A549 (cell line): ENCODE data around the gene GATA5. TPM values are rescaled to one million over a fixed set of nuclear protein-coding genes. Genes with fewer than 3 reads are reported as not detected.

ENCODE experiments used
- ATAC-seq, 2 experiments: fragments of 200-7000 bp in 1 of 2; fragments of >200 bp in 1 of 2; cut with Nextera tagmentation in 1 of 2; cut with Tn5 transposase in 1 of 2; 3 replicates each; pipeline versions ENCODE4 v1.8.0 to v1.9.1; 2018 to 2020; ENCODE audit warnings: mild to moderate bottlenecking in 1 of 2, moderate library complexity in 1 of 2
- CTCF ChIA-PET: fragments of 300-600 bp; sonication (Branson Sonifier 250); formaldehyde crosslinking; extraction: SDS; loops from one replicate; lab custom pipeline; 2021; ENCODE audit warnings: antibody characterized with exemption, inconsistent platforms; lab: Yijun Ruan, JAX
- POLR2A ChIA-PET: fragments of 350-600 bp; formaldehyde crosslinking; extraction: SDS; loops from one replicate; lab custom pipeline; 2021; ENCODE audit warnings: antibody characterized with exemption, inconsistent platforms; lab: Yijun Ruan, JAX
- DNase-seq, 2 experiments: peaks; one replicate each; pipeline versions ENCODE4 v3.0.0 to v3.0.0-alpha.2; 2011 to 2016; ENCODE audit warnings: low read depth in 1 of 2, low spot score in 1 of 2
- FAIRE-seq: peaks from 2 replicates; lab custom pipeline; 2011; peaks lifted over from hg19 to GRCh38; lab: Jason Lieb, UNC
- H3K27ac ChIP-seq, 2 experiments: fragments of >200 bp; sonication (Bioruptor Twin); formaldehyde crosslinking; 3 replicates each; pipeline ENCODE4 v1.5.1; 2016 to 2017
- H3K4me1 ChIP-seq: fragments of >200 bp; sonication (Bioruptor Twin); formaldehyde crosslinking; 3 replicates; pipeline ENCODE4 v1.6.1; 2016
- H3K4me2 ChIP-seq: fragments of >200 bp; sonication (Bioruptor Twin); formaldehyde crosslinking; 3 replicates; pipeline ENCODE4 v1.6.1; 2016
- H3K4me3 ChIP-seq: fragments of >200 bp; sonication (Bioruptor Twin); formaldehyde crosslinking; 3 replicates; pipeline ENCODE4 v1.5.1; 2016
- H3K9me3 ChIP-seq: fragments of >200 bp; sonication (Bioruptor Twin); formaldehyde crosslinking; 3 replicates; pipeline ENCODE4 v1.6.1; 2016
- FOSB ChIP-seq: fragments of 250-450 bp; sonication (Bioruptor Pico); IDR thresholded peaks from 2 replicates; pipeline ENCODE4 v1.5.0; 2020; ENCODE audit warnings: mild to moderate bottlenecking, moderate library complexity
- JUN ChIP-seq, 2 experiments: fragments of >200 bp; sonication (Bioruptor Twin); formaldehyde crosslinking; IDR thresholded peaks; 2 replicates in 1 of 2; 3 replicates in 1 of 2; pipeline ENCODE4 v1.6.1; 2016 to 2017
- MYC ChIP-seq: IDR thresholded peaks from 2 replicates; pipeline ENCODE4 v1.6.1; 2012; ENCODE audit warnings: mild to moderate bottlenecking, inconsistent platforms, low read length, improper control_type of control experiment, borderline replicate concordance
- NFE2L2 ChIP-seq: fragments of 150-350 bp; conservative IDR thresholded peaks from 2 replicates; pipeline ENCODE4 v1.6.1; 2014; ENCODE audit warnings: low read length
- PHF8 ChIP-seq: fragments of 200-600 bp; sonication (generic); IDR thresholded peaks from 2 replicates; pipeline ENCODE4 v1.6.1; 2016; ENCODE audit warnings: low read depth, mild to moderate bottlenecking, antibody characterized with exemption, moderate library complexity, borderline replicate concordance
- POLR2A ChIP-seq: IDR thresholded peaks from 2 replicates; pipeline ENCODE4 v1.6.1; 2012; ENCODE audit warnings: mild to moderate bottlenecking, low read length
- RAD21 ChIP-seq, 2 experiments: fragments of >200 bp in 1 of 2; sonication (Bioruptor Twin) in 1 of 2; formaldehyde crosslinking in 1 of 2; IDR thresholded peaks in 1 of 2; conservative IDR thresholded peaks in 1 of 2; 2 replicates in 1 of 2; 3 replicates in 1 of 2; pipeline ENCODE4 v1.6.1; 2012 to 2018; ENCODE audit warnings: inconsistent platforms in 1 of 2
- RNF2 ChIP-seq: fragments of 200-600 bp; sonication (generic); IDR thresholded peaks from 2 replicates; pipeline ENCODE4 v1.6.1; 2016; ENCODE audit warnings: low read depth, mild to moderate bottlenecking, antibody characterized with exemption, moderate library complexity, borderline replicate concordance
- TP53 ChIP-seq: fragments of 250-450 bp; sonication (Bioruptor Pico); IDR thresholded peaks from 2 replicates; pipeline ENCODE4 v1.5.0; 2021; ENCODE audit warnings: mild to moderate bottlenecking, moderate library complexity
- ZNF302 ChIP-seq: fragments of 250-450 bp; sonication (Bioruptor Pico); IDR thresholded peaks from 2 replicates; pipeline ENCODE4 v1.9.0; 2021; ENCODE audit warnings: inconsistent platforms, mild to moderate bottlenecking, moderate library complexity
- WGBS: methylation state at CpG from one replicate; pipeline ENCODE4 v1.1.6; 2017; ENCODE audit errors: missing lambda C conversion rate; 5-methylcytosine and 5-hydroxymethylcytosine counted together
- polyA plus RNA-seq, 4 experiments: library from polyadenylated mRNA; depleted of rRNA in 3 of 4; stranded (reverse); fragments of >200 nt; fragmentation: RNase III in 1 of 4; extraction: RNeasy Plus Mini Kit Qiagen cat#74134 plus additional on column Dnase treatment in 1 of 4; gene quantifications; 2 replicates in 3 of 4; 3 replicates in 1 of 4; pipeline ENCODE4 v1.2.3, GENCODE V29; 2011 to 2017
- TF ChIP-seq, protein P1 (sequence below): fragments of >200 bp; sonication (Bioruptor Twin); formaldehyde crosslinking; IDR thresholded peaks from 3 replicates; pipeline ENCODE4 v1.5.1; 2016
- TF ChIP-seq, protein P2 (sequence below): fragments of 450-650 bp; IDR thresholded peaks from 2 replicates; pipeline ENCODE4 v1.6.1; 2014; ENCODE audit warnings: antibody characterized with exemption
- TF ChIP-seq, protein P3 (sequence below): IDR thresholded peaks from 2 replicates; pipeline ENCODE4 v1.6.1; 2012; ENCODE audit warnings: low read depth, borderline replicate concordance
- TF ChIP-seq, protein P4 (sequence below): IDR thresholded peaks from 2 replicates; pipeline ENCODE4 v1.6.1; 2012

The GATA5 gene
- polyA plus RNA-seq, 2 of the 4 experiments (the other 2 are of a cell fraction), result 0.21 to 0.72 TPM

DNA sequence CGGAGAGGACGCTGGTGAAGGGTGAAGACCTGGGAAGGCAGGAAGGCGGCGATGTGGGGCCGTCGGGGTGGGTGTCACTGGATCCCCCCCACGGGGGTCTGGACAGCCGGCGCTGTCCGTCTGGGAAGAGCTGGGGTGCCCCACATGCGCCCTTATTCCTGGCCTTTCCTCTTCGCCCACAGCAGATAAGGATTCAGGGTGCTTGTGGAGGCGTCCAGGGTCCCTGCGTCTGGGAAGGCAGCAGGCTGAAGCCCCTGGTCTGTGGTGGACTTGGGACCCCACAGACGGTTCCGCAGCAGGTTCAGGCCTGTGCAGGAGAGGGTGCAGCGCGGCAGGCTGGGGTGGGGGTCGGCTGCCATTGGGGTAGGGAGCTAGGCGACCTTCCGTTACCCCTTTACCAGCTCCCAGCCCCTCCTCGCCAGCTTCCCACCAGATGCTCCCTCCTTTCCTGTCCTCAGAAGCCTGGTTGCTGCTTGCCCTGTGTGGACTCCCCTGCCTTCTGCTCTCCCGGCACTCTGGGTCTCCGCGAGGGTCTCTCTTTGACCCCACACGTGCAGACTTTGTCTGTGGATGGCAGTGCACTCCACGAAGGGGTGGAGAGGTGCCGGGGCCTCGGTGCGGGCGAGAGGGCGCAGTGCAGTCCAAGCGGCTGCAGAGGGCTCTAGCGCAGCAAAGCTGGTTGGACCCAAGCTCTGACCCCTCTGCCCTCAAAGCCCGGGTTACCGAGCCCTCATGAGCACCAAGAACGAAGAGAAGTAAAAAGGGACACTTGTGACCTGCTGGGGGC, 2.1 kb upstream of the GATA5 start:
- peak in 1 of 2 experiments; percentile 22; a peak in 1 of 5 replicates for TF ChIP-seq RAD21 (conservative IDR thresholded peaks at IDR 0.05 in 1 of 2, IDR thresholded peaks at IDR 0.05 in 1 of 2)
- TF ChIP-seq POLR2A, result no peak
- TF ChIP-seq, protein P1, sequence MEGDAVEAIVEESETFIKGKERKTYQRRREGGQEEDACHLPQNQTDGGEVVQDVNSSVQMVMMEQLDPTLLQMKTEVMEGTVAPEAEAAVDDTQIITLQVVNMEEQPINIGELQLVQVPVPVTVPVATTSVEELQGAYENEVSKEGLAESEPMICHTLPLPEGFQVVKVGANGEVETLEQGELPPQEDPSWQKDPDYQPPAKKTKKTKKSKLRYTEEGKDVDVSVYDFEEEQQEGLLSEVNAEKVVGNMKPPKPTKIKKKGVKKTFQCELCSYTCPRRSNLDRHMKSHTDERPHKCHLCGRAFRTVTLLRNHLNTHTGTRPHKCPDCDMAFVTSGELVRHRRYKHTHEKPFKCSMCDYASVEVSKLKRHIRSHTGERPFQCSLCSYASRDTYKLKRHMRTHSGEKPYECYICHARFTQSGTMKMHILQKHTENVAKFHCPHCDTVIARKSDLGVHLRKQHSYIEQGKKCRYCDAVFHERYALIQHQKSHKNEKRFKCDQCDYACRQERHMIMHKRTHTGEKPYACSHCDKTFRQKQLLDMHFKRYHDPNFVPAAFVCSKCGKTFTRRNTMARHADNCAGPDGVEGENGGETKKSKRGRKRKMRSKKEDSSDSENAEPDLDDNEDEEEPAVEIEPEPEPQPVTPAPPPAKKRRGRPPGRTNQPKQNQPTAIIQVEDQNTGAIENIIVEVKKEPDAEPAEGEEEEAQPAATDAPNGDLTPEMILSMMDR, result peak; percentile 8; the same call in 1 of the 3 replicates
- Histone ChIP-seq H3K4me1 (peaks cover 4% of the 10 kb centered on the region; the same call in 1 of the 3 replicates), H3K27ac (no peak overlapping the region), H3K9me3 (no peaks in the 10 kb centered on the region), H3K4me3 (no peak overlapping the region), H3K4me2 (no peak overlapping the region)
- ATAC-seq (peak; percentile 27 to 67; a peak in 3 of 6 replicates), FAIRE-seq (no peak), DNase-seq (no peak)
- CTCF ChIA-PET, result interaction anchor here (0.5 to 1.7 kb wide), 8 partner anchors 17 to 141 kb away, joined by 3 to 12 read pairs (median 4); no protein-coding TSS in a partner anchor
- POLR2A ChIA-PET, result interaction anchor here (0.6 kb wide), 1 partner anchor 30 kb away, joined by 4 read pairs; no protein-coding TSS in a partner anchor
- 20% methylated on average over 27 of the region's 37 CpGs for WGBS

DNA sequence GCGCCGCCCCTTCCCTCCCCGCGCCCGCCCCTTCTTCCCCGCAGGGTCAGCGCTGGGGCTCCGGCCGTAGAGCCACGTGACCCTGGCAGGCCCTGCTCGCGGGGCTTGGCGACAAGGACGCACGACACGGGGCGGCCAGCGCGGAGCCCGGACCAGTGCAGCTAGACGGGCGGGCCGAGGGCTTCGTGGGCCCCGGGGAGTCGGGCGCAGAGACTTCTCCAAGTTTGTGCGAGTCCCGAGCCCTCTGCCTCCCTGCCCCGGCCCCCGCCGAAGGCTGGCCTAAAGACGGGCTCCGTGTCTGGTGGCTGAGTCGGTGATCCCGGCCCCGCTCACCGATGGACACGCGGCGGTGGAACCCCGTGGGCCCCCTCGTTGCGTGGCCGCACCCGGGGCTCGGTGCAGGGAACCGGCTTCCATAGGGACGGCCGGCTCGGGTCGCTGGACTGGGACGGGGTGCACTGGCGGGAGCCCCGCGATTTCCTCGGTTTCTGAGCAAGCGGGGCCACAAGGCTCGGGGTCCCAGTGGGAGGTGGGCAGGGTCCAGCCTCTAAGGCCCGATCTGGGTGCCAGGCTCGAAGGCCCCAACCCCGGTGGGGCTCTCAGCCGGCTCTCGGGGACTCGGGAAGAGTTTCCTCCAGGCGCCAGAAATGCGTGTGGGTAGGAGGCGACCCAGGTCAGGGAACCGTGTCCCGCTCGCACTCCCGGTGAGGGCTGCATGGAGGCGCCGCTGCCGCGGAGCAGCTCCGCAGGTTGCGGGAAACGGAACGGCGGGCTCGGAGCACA, 452 bp upstream of the GATA5 start:
- Histone ChIP-seq H3K4me3 (peak overlapping the region; percentile 50), H3K4me1 (peaks cover 4% of the 10 kb centered on the region; the same call in 1 of the 3 replicates), H3K4me2 (peak overlapping the region; percentile 94), H3K27ac (peak overlapping the region; percentile 42 to 84), H3K9me3 (no peaks in the 10 kb centered on the region)
- CTCF ChIA-PET, result no interaction called here
- DNase-seq (peak in 1 of 2 experiments; percentile 48), ATAC-seq (peak; percentile 40 to 68), FAIRE-seq (no peak)
- 34% methylated on average over 14 of the region's 82 CpGs for WGBS
- no peak for TF ChIP-seq PHF8
- TF ChIP-seq, protein P2, sequence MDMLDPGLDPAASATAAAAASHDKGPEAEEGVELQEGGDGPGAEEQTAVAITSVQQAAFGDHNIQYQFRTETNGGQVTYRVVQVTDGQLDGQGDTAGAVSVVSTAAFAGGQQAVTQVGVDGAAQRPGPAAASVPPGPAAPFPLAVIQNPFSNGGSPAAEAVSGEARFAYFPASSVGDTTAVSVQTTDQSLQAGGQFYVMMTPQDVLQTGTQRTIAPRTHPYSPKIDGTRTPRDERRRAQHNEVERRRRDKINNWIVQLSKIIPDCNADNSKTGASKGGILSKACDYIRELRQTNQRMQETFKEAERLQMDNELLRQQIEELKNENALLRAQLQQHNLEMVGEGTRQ, result peak; percentile 44
- TF ChIP-seq, protein P3, sequence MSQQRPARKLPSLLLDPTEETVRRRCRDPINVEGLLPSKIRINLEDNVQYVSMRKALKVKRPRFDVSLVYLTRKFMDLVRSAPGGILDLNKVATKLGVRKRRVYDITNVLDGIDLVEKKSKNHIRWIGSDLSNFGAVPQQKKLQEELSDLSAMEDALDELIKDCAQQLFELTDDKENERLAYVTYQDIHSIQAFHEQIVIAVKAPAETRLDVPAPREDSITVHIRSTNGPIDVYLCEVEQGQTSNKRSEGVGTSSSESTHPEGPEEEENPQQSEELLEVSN, result peak; percentile 52; the same call in 1 of the 2 replicates
- TF ChIP-seq, protein P4, sequence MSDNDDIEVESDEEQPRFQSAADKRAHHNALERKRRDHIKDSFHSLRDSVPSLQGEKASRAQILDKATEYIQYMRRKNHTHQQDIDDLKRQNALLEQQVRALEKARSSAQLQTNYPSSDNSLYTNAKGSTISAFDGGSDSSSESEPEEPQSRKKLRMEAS, result 0 out of 2 replicates have a peak, but pooled peaks have one; percentile 21
- TF ChIP-seq FOSB (CRISPR knock-in tag), result no peak
- TF ChIP-seq POLR2A, result peak; percentile 24
- TF ChIP-seq ZNF302 (CRISPR knock-in tag), result no peak
- no peak for TF ChIP-seq TP53 (CRISPR knock-in tag)
- TF ChIP-seq RNF2, result 0 out of 2 replicates have a peak, but pooled peaks have one; percentile 61
- TF ChIP-seq NFE2L2, result no peak
- TF ChIP-seq MYC, result no peak
- TF ChIP-seq JUN (IDR thresholded peaks at IDR 0.05), result no peak
- POLR2A ChIA-PET, result no interaction called here
